GM12875 (cell line): Measurements from ENCODE around the gene LHFPL6.

Experiments used
- H3K4me3 ChIP-seq: one replicate; pipeline ENCODE4 v1.5.1; 2011; ENCODE audit warnings: low read depth, low read length, control low read depth
- CTCF ChIP-seq: IDR thresholded peaks from 2 replicates; pipeline ENCODE4 v1.5.1; 2011; ENCODE audit warnings: low read depth, mild to moderate bottlenecking, control low read depth, inconsistent platforms, low read length, moderate library complexity, borderline replicate concordance; ENCODE audit not compliant: insufficient read depth

The LHFPL6 gene

GRCh38 chr13:39571502-39572092 is 31.4 kb downstream of the LHFPL6 start:
- no peak for TF ChIP-seq CTCF
- no peak overlapping the region for H3K4me3 ChIP-seq

- H3K4me3 ChIP-seq, result no peak overlapping the region
- TF ChIP-seq CTCF, result no peak
These were observed 35.4 kb downstream of the LHFPL6 start for GRCh38 chr13:39567569-39567968.

- no peak for TF ChIP-seq CTCF
- no peak overlapping the region for H3K4me3 ChIP-seq
These were observed 36.6 kb downstream of the LHFPL6 start for GRCh38 chr13:39566216-39566869.

GRCh38 chr13:39565036-39565949 is 37.7 kb downstream of the LHFPL6 start:
- H3K4me3 ChIP-seq, result no peak overlapping the region
- TF ChIP-seq CTCF, result no peak

GRCh38 chr13:39563470-39563735 is 39.6 kb downstream of the LHFPL6 start:
- no peak overlapping the region for H3K4me3 ChIP-seq
- TF ChIP-seq CTCF, result no peak

GRCh38 chr13:39561971-39562370 is 41.0 kb downstream of the LHFPL6 start:
- TF ChIP-seq CTCF, result no peak
- H3K4me3 ChIP-seq, result no peak overlapping the region
